Midbrain (tissue), 1 donor: ENCODE measurements around the gene ETHE1.

Experiments
- DNase-seq: peaks from one replicate; lab custom pipeline; 2025; lab: John Stamatoyannopoulos, UW

The ETHE1 gene

GRCh38 chr19:43489310-43489709, 37.7 kb downstream of the ETHE1 start:
- DNase-seq = no peak

- DNase-seq = no peak
Measured at GRCh38 chr19:43488179-43488578, 38.8 kb downstream of the ETHE1 start.

- DNase-seq = no peak
Measured at GRCh38 chr19:43486412-43486811, 40.6 kb downstream of the ETHE1 start.

- DNase-seq = no peak
Measured at GRCh38 chr19:43485951-43486350, 41.0 kb downstream of the ETHE1 start.

- DNase-seq = no peak
Measured at GRCh38 chr19:43483281-43483680, 43.7 kb downstream of the ETHE1 start.

- DNase-seq = no peak
Measured at GRCh38 chr19:43482193-43482592, 44.8 kb downstream of the ETHE1 start.

- DNase-seq = no peak
Measured at GRCh38 chr19:43481701-43482100, 45.3 kb downstream of the ETHE1 start.

GRCh38 chr19:43480574-43480973, 46.4 kb downstream of the ETHE1 start:
- DNase-seq = no peak

- DNase-seq = no peak
Measured at GRCh38 chr19:43479961-43480561, 46.9 kb downstream of the ETHE1 start.

GRCh38 chr19:43479226-43479625, 47.8 kb downstream of the ETHE1 start:
- no peak for DNase-seq

- no peak for DNase-seq
Measured at GRCh38 chr19:43478323-43478722, 48.7 kb downstream of the ETHE1 start.

GRCh38 chr19:43476606-43477005, 50.4 kb downstream of the ETHE1 start:
- no peak for DNase-seq

GRCh38 chr19:43474986-43475705, 51.9 kb downstream of the ETHE1 start:
- peak; percentile 91 for DNase-seq

- no peak for DNase-seq
Measured at GRCh38 chr19:43474487-43474886, 52.5 kb downstream of the ETHE1 start.

GRCh38 chr19:43471091-43471490, 55.9 kb downstream of the ETHE1 start:
- DNase-seq = no peak

- no peak for DNase-seq
Measured at GRCh38 chr19:43470288-43470687, 56.7 kb downstream of the ETHE1 start.

GRCh38 chr19:43469160-43469480, 57.9 kb downstream of the ETHE1 start:
- no peak for DNase-seq

GRCh38 chr19:43468354-43469159, 58.4 kb downstream of the ETHE1 start:
- DNase-seq = no peak

- no peak for DNase-seq
Measured at GRCh38 chr19:43467730-43468129, 59.3 kb downstream of the ETHE1 start.

GRCh38 chr19:43467276-43467675, 59.7 kb downstream of the ETHE1 start:
- DNase-seq = no peak

GRCh38 chr19:43466793-43467192, 60.2 kb downstream of the ETHE1 start:
- DNase-seq = no peak

GRCh38 chr19:43465468-43466120, 61.4 kb downstream of the ETHE1 start, which contains the start of gene LYPD3:
LYPD3 (minus strand) TSS chr19:43465608; CDS start chr19:43465571, 37 bp downstream.
- DNase-seq = no peak
